Thoracic aorta (tissue), 2 donors: ENCODE measurements around the gene TRIM29. TPM values are rescaled to one million over a fixed set of nuclear protein-coding genes. Genes with fewer than 3 reads are reported as not detected.

ENCODE experiments used
- ATAC-seq: fragments of 150-250 bp; one replicate; pipeline ENCODE4 v1.8.0; 2017; ENCODE audit warnings: low read depth; ENCODE audit not compliant: insufficient number of reproducible peaks, low FRiP score
- DNase-seq: peaks from one replicate; pipeline ENCODE4 v3.0.0-alpha.2; 2020; ENCODE audit warnings: low spot score
- H3K27ac ChIP-seq, 2 donors: fragments of 200-600 bp; sonication (generic); 1 replicate in 1 of 2; 2 replicates in 1 of 2; pipeline ENCODE4 v1.5.1; 2016; ENCODE audit warnings: mild to moderate bottlenecking in 2 of 2, moderate library complexity in 2 of 2
- H3K27me3 ChIP-seq: fragments of 200-600 bp; sonication (generic); replicated peaks from 2 replicates; pipeline ENCODE4 v1.6.0; 2016; ENCODE audit warnings: mild to moderate bottlenecking; ENCODE audit not compliant: insufficient read depth
- H3K36me3 ChIP-seq: fragments of 200-600 bp; sonication (generic); one replicate; pipeline ENCODE4 v1.5.1; 2016
- H3K4me1 ChIP-seq, 2 donors: fragments of 200-600 bp; sonication (generic); 1 replicate in 1 of 2; 2 replicates in 1 of 2; pipeline versions ENCODE4 v1.5.1 to v1.6.0; 2016; ENCODE audit warnings: low read depth in 2 of 2, mild to moderate bottlenecking in 1 of 2; ENCODE audit not compliant: control insufficient read depth in 1 of 2
- H3K4me3 ChIP-seq: fragments of 200-600 bp; sonication (generic); 2 replicates; pipeline ENCODE4 v1.5.1; 2016; ENCODE audit warnings: mild to moderate bottlenecking
- H3K9me3 ChIP-seq: fragments of 200-600 bp; sonication (generic); 2 replicates; pipeline ENCODE4 v1.5.1; 2016
- total RNA-seq, 2 donors: library from RNA; depleted of rRNA; stranded (reverse); fragments of >200 nt; gene quantifications; one replicate each; pipeline versions ENCODE4 v1.1.0 to v1.2.3, GENCODE V29; 2016
- TF ChIP-seq, protein P1 (sequence below): fragments of 200-600 bp; sonication (generic); IDR thresholded peaks from one replicate; pipeline ENCODE4 v1.5.1; 2019; ENCODE audit warnings: antibody characterized with exemption

The TRIM29 gene
- total RNA-seq, 2 donors from 2014 or later = 0.49 to 2.7 TPM

DNA sequence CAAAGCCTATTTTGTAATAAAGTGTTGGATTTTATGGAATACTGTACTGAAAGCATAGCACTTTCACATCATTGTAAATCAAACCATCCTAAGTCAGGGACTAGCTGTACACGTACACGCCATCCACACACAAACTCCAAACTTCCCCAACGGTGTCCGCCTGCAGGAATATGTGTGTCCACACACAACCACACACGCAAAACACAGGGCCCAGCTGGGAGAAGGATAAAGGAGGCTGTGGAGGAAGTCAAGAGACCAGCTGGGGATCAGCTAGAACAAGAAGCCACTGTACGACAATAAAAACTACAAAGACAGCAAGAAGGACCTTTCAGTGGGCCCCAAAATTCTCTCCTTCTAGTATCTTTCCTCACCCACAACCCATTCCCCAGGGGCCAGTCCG is 1.6 kb downstream of the TRIM29 start:
- ATAC-seq = no peak
- Histone ChIP-seq H3K27me3 (no peaks in the 10 kb centered on the region), H3K9me3 (no peaks in the 10 kb centered on the region), H3K36me3 (no peaks in the 10 kb centered on the region), H3K4me3 (no peak overlapping the region), H3K4me1 (no peaks in the 10 kb centered on the region), H3K27ac (no peak overlapping the region)
- TF ChIP-seq, protein P1, sequence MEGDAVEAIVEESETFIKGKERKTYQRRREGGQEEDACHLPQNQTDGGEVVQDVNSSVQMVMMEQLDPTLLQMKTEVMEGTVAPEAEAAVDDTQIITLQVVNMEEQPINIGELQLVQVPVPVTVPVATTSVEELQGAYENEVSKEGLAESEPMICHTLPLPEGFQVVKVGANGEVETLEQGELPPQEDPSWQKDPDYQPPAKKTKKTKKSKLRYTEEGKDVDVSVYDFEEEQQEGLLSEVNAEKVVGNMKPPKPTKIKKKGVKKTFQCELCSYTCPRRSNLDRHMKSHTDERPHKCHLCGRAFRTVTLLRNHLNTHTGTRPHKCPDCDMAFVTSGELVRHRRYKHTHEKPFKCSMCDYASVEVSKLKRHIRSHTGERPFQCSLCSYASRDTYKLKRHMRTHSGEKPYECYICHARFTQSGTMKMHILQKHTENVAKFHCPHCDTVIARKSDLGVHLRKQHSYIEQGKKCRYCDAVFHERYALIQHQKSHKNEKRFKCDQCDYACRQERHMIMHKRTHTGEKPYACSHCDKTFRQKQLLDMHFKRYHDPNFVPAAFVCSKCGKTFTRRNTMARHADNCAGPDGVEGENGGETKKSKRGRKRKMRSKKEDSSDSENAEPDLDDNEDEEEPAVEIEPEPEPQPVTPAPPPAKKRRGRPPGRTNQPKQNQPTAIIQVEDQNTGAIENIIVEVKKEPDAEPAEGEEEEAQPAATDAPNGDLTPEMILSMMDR = no peak
- no peak for DNase-seq

GRCh38 chr11:120135838-120136237 is 2.1 kb downstream of the TRIM29 start:
- Histone ChIP-seq H3K4me1 (no peaks in the 10 kb centered on the region), H3K9me3 (no peaks in the 10 kb centered on the region), H3K4me3 (no peak overlapping the region), H3K27me3 (no peaks in the 10 kb centered on the region), H3K27ac (no peak overlapping the region), H3K36me3 (no peaks in the 10 kb centered on the region)
- TF ChIP-seq, protein P1 = no peak
- no peak for DNase-seq
- ATAC-seq = no peak

GRCh38 chr11:120134931-120135228 is 3.0 kb downstream of the TRIM29 start:
- no peak for ATAC-seq
- H3K27ac ChIP-seq = no peak overlapping the region

GRCh38 chr11:120134106-120134930 is 3.6 kb downstream of the TRIM29 start:
- H3K4me1 ChIP-seq = no peaks in the 10 kb centered on the region
- H3K4me3 ChIP-seq = no peak overlapping the region
- no peak for ATAC-seq
- no peak overlapping the region for H3K27ac ChIP-seq
- no peaks in the 10 kb centered on the region for H3K36me3 ChIP-seq
- DNase-seq = no peak
- H3K27me3 ChIP-seq = no peaks in the 10 kb centered on the region
- no peaks in the 10 kb centered on the region for H3K9me3 ChIP-seq
- TF ChIP-seq, protein P1 = no peak

More at GRCh38 chr11:120134931-120135228, 3.0 kb downstream of the TRIM29 start:
- Histone ChIP-seq H3K36me3 (no peaks in the 10 kb centered on the region), H3K4me3 (no peak overlapping the region), H3K9me3 (no peaks in the 10 kb centered on the region), H3K27me3 (no peaks in the 10 kb centered on the region), H3K4me1 (no peaks in the 10 kb centered on the region)
- TF ChIP-seq, protein P1 = no peak
- no peak for DNase-seq

DNA sequence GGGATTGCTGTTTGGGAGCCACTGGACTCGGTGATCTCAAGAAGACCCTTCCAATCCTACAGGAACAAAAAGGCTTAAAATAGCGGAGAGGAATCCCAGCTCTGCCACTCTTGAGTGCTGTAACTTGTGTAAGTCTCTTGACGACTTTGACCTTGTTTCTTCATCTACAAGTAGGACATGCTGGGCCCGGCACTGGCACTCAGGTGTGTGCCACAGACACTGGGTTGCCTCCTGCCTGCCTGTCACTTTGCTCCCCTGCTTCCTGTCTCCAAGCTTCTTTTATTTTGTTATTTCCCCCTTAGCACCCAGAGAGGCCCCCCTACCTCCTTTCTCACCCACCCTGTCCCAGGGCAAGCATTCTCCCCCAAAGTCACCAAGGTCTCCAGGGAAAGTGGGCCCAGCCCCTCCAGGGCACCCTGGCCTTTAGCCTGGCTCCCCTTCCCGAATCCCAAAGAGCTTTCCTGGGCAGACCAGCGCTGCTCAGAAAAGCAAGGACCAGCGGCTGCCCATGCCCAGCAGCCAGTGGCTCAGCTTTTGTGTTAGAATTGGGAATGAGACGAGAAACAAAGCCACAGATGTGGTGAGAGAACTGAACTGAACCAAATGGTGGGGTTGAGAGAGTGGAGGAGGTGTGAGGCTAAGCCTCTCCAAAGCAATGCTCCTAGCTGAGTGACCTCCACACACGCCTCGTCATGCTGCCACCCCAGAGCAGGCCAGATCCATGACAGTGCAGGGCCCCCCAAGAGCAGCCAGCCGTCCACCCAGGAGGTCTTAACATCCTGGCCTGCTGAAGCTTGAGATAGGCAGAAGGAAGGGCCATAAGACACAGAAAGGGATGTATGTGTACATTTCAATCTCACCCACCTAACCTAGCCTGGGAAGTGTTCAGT is 4.5 kb downstream of the TRIM29 start:
- TF ChIP-seq, protein P1 = no peak
- Histone ChIP-seq H3K27ac (no peak overlapping the region), H3K4me3 (no peak overlapping the region), H3K4me1 (no peaks in the 10 kb centered on the region), H3K36me3 (no peaks in the 10 kb centered on the region), H3K27me3 (no peaks in the 10 kb centered on the region), H3K9me3 (no peaks in the 10 kb centered on the region)
- ATAC-seq = no peak
- no peak for DNase-seq
